Endothelial cell of umbilical vein (primary cell): ENCODE results near the gene STMN1. TPM values are rescaled to one million over a fixed set of nuclear protein-coding genes. Genes with fewer than 3 reads are reported as not detected.

ENCODE experiments used
- BruUV-seq: library from RNA; stranded (reverse); fragments of 400-500 nt; replicated peaks from 2 replicates; lab custom pipeline; 2021; lab: Mats Ljungman, UMichigan
- CTCF ChIA-PET: fragments of 300-600, 350-600 bp; sonication (Branson Sonifier 250); formaldehyde crosslinking; loops from one replicate; lab custom pipeline; 2021; ENCODE audit warnings: antibody characterized with exemption, inconsistent platforms; lab: Charles Lee
- POLR2A ChIA-PET: fragments of 300-600, 350-600 bp; sonication (Branson Sonifier 250); formaldehyde crosslinking; loops from one replicate; lab custom pipeline; 2021; ENCODE audit warnings: antibody characterized with exemption, inconsistent platforms; lab: Charles Lee
- DNase-seq: peaks from one replicate; pipeline ENCODE4 v3.0.0-alpha.2; 2011; ENCODE audit warnings: low read depth, low spot score
- FAIRE-seq: peaks from 2 replicates; lab custom pipeline; 2011; peaks lifted over from hg19 to GRCh38; lab: Jason Lieb, UNC
- H2AFZ ChIP-seq: 2 replicates; pipeline ENCODE4 v1.6.0; 2012; ENCODE audit warnings: low read depth, low read length, control low read depth, inconsistent platforms
- H3K27ac ChIP-seq: 2 replicates; pipeline ENCODE4 v1.5.1; 2011; ENCODE audit warnings: low read depth, mild to moderate bottlenecking, control low read depth, low read length, moderate library complexity; ENCODE audit not compliant: insufficient read depth
- H3K27me3 ChIP-seq, 2 experiments: 2 replicates each; pipeline versions ENCODE4 v1.6.0 to v1.6.1; 2011; ENCODE audit warnings: low read length in 2 of 2, mixed read lengths in 1 of 2; ENCODE audit not compliant: control insufficient read depth in 2 of 2, insufficient read depth in 2 of 2
- H3K36me3 ChIP-seq, 2 experiments: 2 replicates in 1 of 2; 3 replicates in 1 of 2; pipeline ENCODE4 v1.5.1; 2011; ENCODE audit warnings: low read length in 2 of 2, mild to moderate bottlenecking in 1 of 2, moderate library complexity in 1 of 2; ENCODE audit not compliant: control insufficient read depth in 2 of 2, insufficient read depth in 2 of 2; ENCODE audit errors: extremely low read depth in 1 of 2
- H3K4me1 ChIP-seq: 3 replicates; pipeline ENCODE4 v1.5.1; 2011; ENCODE audit warnings: mild to moderate bottlenecking, low read length; ENCODE audit not compliant: control insufficient read depth, insufficient read depth; ENCODE audit errors: extremely low read depth
- H3K4me2 ChIP-seq: 2 replicates; pipeline ENCODE4 v1.6.1; 2011; ENCODE audit warnings: low read length, control low read depth, mixed read lengths; ENCODE audit not compliant: insufficient read depth
- H3K4me3 ChIP-seq, 3 experiments: fragments of 200-600 bp in 1 of 3; sonication (generic), shearing (Covaris generic) in 1 of 3; replicated peaks in 1 of 3; 2 replicates each; pipeline ENCODE4 v1.5.1; 2011 to 2016; ENCODE audit warnings: control low read depth in 3 of 3, low read length in 3 of 3, mild to moderate bottlenecking in 2 of 3, inconsistent platforms in 1 of 3, low read depth in 1 of 3, moderate library complexity in 1 of 3; ENCODE audit not compliant: insufficient read depth in 1 of 3
- H3K79me2 ChIP-seq: 2 replicates; pipeline ENCODE4 v1.6.0; 2012; ENCODE audit warnings: low read length, inconsistent platforms; ENCODE audit not compliant: control insufficient read depth, insufficient read depth
- H3K9ac ChIP-seq: replicated peaks from 2 replicates; pipeline ENCODE3; 2011; ENCODE audit warnings: low read length, control low read depth; ENCODE audit not compliant: insufficient read depth; ENCODE audit errors: extremely low read depth
- H3K9me1 ChIP-seq: replicated peaks from 3 replicates; pipeline ENCODE4 v1.6.0; 2011; ENCODE audit warnings: mild to moderate bottlenecking, low read length; ENCODE audit not compliant: control insufficient read depth, insufficient read depth; ENCODE audit errors: extremely low read depth
- H3K9me3 ChIP-seq: replicated peaks from 2 replicates; pipeline ENCODE4 v1.5.1; 2012; ENCODE audit warnings: low read length, inconsistent platforms; ENCODE audit not compliant: control insufficient read depth, insufficient read depth
- H4K20me1 ChIP-seq: replicated peaks from 2 replicates; pipeline ENCODE3; 2011; ENCODE audit warnings: mild to moderate bottlenecking, low read length; ENCODE audit not compliant: control insufficient read depth, insufficient read depth; ENCODE audit errors: extremely low read depth
- FOS ChIP-seq: IDR thresholded peaks from 2 replicates; pipeline ENCODE4 v1.6.1; 2011; ENCODE audit warnings: mild to moderate bottlenecking, low read length, moderate library complexity, borderline replicate concordance; ENCODE audit not compliant: insufficient read depth
- JUN ChIP-seq: IDR thresholded peaks from 2 replicates; pipeline ENCODE4 v1.6.1; 2011; ENCODE audit warnings: borderline replicate concordance, low read depth; ENCODE audit not compliant: insufficient read length, insufficient read depth
- MYC ChIP-seq: IDR thresholded peaks from one replicate; pipeline ENCODE4 v1.6.1; 2011; ENCODE audit warnings: mild to moderate bottlenecking, low read depth, low read length
- POLR2A ChIP-seq: IDR thresholded peaks from 2 replicates; pipeline ENCODE4 v1.6.1; 2012; ENCODE audit warnings: low read depth, mild to moderate bottlenecking, control low read depth, low read length
- POLR2AphosphoS5 ChIP-seq: IDR thresholded peaks from 2 replicates; pipeline ENCODE4 v1.6.1; 2012; ENCODE audit warnings: low read depth, mild to moderate bottlenecking, control low read depth, low read length, moderate library complexity; ENCODE audit not compliant: insufficient read depth
- dilution Hi-C: fragments of 300-500 bp; cut with MboI; formaldehyde crosslinking; loops from one replicate; pipeline ENCODE4 v1.15.0; 2019; ENCODE audit warnings: low sequenced_read_pairs; ENCODE audit not compliant: extremely low pct_ligation_motif_present
- intact Hi-C: fragments of 100-400 bp; cut with micrococcal nuclease; formaldehyde crosslinking; loops from one replicate; pipeline ENCODE4 v1.10.0; 2022
- polyA plus RNA-seq, 4 experiments: library from polyadenylated mRNA; depleted of rRNA in 3 of 4; stranded (reverse) in 3 of 4; unstranded in 1 of 4; fragments of >200 nt; gene quantifications; 2 replicates each; pipeline versions ENCODE4 v1.2.1 to v1.2.3, GENCODE V29; 2011 to 2012; ENCODE audit warnings: missing spikeins in 1 of 4
- total RNA-seq: library from RNA; stranded (reverse); gene quantifications from 2 replicates; pipeline ENCODE4 v1.2.3, GENCODE V29; 2021

The STMN1 gene
- total and polyA plus RNA-seq, 2 donors (not counting 3 experiments of a cell fraction or from before 2014, with no cell fraction given), result 102 to 503 TPM

GRCh38 chr1:25867210-25867991 is 38.8 kb downstream of the STMN1 start:
- no peak overlapping the region for H3K4me3 ChIP-seq
- no peaks in the 10 kb centered on the region for H3K9me1 ChIP-seq
- no peak for DNase-seq
- no peak for FAIRE-seq
- H3K79me2 ChIP-seq, result no peaks in the 10 kb centered on the region
- no TSS peak for BruUV-seq
- H3K27me3 ChIP-seq, result no peaks in the 10 kb centered on the region
- ChIA-PET CTCF (no interaction called here), POLR2A (no interaction called here)
- no peak overlapping the region for H3K9ac ChIP-seq
- dilution Hi-C loops, result no loop called here
- no peaks in the 10 kb centered on the region for H4K20me1 ChIP-seq
- no peak for TF ChIP-seq FOS
- no peak for TF ChIP-seq MYC
- no peak for TF ChIP-seq POLR2A
- TF ChIP-seq JUN, result no peak
- peaks cover 9% of the 10 kb centered on the region for H3K4me1 ChIP-seq
- peaks cover 0 to 7% of the 10 kb centered on the region in 2 experiments for H3K36me3 ChIP-seq
- H3K9me3 ChIP-seq, result no peaks in the 10 kb centered on the region
- intact Hi-C loops, result no loop called here
- no peak overlapping the region for H3K4me2 ChIP-seq
- H2AFZ ChIP-seq, result no peak overlapping the region
- H3K27ac ChIP-seq, result no peak overlapping the region

DNA sequence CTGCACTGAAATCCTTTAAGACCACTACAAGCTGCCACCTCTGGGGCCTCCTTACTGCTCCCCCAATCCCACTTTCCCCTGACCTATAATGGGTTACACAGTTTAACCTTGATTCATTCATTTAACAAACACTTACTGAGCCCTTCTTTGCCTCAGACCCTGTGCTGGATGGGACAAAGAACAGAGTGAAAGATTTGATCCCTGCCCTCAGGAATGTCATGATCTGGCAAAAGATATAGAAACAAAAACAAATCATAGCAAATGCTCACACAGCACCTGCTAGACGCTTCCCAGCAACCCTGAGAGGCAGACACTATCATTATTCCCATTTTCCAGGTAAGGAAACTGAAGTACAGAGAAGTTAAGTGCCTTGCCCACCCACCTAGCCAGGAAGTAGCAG is 39.9 kb downstream of the STMN1 start:
- DNase-seq (no peak), FAIRE-seq (no peak)
- no peak overlapping the region for H3K27ac ChIP-seq
- H3K9me3 ChIP-seq, result no peaks in the 10 kb centered on the region
- no peaks in the 10 kb centered on the region for H4K20me1 ChIP-seq
- H3K27me3 ChIP-seq, result no peaks in the 10 kb centered on the region
- H3K79me2 ChIP-seq, result no peaks in the 10 kb centered on the region
- peaks cover 0 to 7% of the 10 kb centered on the region in 2 experiments for H3K36me3 ChIP-seq
- ChIA-PET POLR2A (no interaction called here), CTCF (no interaction called here)
- BruUV-seq, result no TSS peak
- H3K9me1 ChIP-seq, result no peaks in the 10 kb centered on the region
- H3K4me1 ChIP-seq, result peaks cover 12% of the 10 kb centered on the region
- H2AFZ ChIP-seq, result no peak overlapping the region
- no peak overlapping the region for H3K9ac ChIP-seq
- TF ChIP-seq POLR2A, result no peak
- TF ChIP-seq POLR2AphosphoS5, result no peak
- dilution Hi-C loops, result no loop called here
- H3K4me2 ChIP-seq, result no peak overlapping the region
- no peak overlapping the region for H3K4me3 ChIP-seq
- intact Hi-C loops, result no loop called here
